ENCODE measurements around the gene HHLA2.
"Not testable (repeated sequence)": the region's sequence is repeated elsewhere in the genome, so short reads cannot be mapped to it uniquely, and the experiment has no call there.

HHLA2 gene

GRCh38 chr3:108296239-108296638 is at the start of gene HHLA2:
TSS of gene HHLA2 (plus strand) at chr3:108296548. CDS start at chr3:108351814, 55,266 bp downstream.
- DNase-seq (ENCODE audit: low read depth), result no peak

GRCh38 chr3:108250626-108251025 is 45.7 kb upstream of the HHLA2 start:
- DNase-seq (ENCODE audit: low read depth), result no peak

GRCh38 chr3:108251265-108251664 is 45.1 kb upstream of the HHLA2 start:
- no peak for DNase-seq (ENCODE audit: low read depth)

DNA sequence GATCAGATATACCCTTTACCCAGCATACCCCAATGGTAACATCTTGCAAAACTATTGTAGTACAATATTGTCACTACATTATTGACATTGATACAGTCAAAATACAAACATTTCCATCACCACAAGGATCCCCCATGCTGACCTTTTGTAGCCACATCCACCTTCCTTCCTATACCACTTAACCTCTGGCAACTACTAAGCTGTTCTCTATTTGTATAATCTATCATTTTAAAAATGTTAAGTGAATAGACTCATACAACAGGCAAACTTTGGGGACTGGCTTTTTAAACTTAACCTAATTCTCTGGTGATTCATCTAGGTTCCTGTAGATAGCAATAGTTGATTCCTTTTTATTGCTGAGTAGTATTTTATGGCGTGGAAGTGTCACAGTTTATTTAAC is 44.5 kb upstream of the HHLA2 start:
- DNase-seq (ENCODE audit: low read depth), result no peak

GRCh38 chr3:108255131-108255530 is 41.2 kb upstream of the HHLA2 start:
- no peak for DNase-seq (ENCODE audit: low read depth)

DNA sequence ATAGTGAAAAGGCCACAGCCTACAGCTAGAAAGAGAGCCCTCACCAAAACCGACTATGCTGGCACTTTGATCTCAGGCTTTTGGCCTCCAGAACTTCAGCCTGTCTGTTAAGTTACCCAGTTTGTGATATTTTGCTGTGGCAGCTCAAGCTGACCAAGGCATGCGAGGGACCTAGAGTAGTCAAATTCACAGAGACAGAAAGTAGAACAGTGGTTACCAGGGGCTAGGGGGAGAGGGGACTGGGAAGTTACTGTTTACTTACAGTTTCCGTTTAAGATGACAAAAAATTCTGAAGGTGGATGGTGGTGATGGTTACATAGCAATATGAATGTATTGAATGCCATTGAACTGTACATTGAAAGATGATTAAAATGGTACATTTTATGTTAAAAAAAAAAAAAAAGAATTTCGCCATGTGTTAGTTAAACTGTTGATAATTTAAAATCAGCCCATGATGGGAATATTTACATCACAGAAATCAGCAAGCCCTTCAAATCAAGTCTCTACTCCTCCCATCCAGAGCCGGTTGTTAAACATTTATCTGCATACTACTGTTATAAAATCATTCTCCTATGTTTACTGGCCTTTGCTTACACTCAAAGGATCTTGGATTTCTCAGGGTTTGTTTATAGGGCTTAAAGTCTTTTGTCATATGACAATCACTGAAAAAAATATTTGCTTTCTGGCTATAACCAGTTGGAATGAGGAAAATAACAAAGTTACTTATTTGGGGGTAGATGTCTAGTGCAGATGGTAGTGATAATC is 31.6 kb upstream of the HHLA2 start:
- DNase-seq (ENCODE audit: low read depth), result not testable (repeated sequence)

- DNase-seq (ENCODE audit: low read depth), result not testable (repeated sequence)
These were observed 28.1 kb upstream of the HHLA2 start for GRCh38 chr3:108268235-108268634.

GRCh38 chr3:108271626-108272025 is 24.7 kb upstream of the HHLA2 start:
- no peak for DNase-seq (ENCODE audit: low read depth)

- DNase-seq (ENCODE audit: low read depth), result not testable (repeated sequence)
These were observed 17.3 kb upstream of the HHLA2 start for GRCh38 chr3:108279066-108279465.

GRCh38 chr3:108280476-108280875 is 15.9 kb upstream of the HHLA2 start:
- DNase-seq (ENCODE audit: low read depth), result no peak

DNA sequence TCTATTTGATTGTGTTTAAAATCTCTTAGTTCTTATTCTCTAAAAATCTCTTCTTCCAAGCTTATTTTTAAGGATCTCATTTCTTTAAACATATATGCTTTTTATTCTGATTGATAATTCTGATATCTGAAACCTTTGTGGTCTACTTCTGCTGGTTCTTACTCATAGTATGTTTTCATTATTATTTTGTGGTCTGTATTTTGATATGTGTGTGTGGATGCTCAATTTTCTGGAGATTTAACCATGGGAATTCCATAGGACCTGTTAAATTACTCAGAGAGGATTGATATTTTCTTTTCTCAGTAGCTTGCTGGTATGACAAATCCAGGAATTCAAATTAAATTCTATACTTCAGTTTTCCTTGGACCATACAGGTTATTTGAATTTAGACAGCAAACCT is 14.7 kb upstream of the HHLA2 start:
- DNase-seq (ENCODE audit: low read depth), result no peak

DNA sequence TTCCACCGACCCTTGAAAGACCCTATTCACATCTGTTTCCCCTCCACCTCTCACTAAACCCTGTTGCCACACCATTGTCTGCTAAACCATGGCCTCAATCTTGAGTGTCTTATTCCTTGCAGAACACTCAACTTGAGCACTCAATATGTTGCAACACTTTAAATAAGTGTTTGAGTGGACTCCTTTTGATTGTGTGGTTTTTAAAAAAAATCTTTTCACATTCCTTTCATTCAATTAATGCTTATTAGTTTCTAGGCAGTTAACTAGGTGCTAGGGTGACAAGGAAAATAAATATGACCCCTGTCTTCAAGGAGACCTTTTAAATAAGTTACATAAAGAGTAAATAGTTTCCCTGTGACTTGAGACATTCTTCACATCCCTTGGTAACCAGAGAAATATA is 13.3 kb upstream of the HHLA2 start:
- no peak for DNase-seq (ENCODE audit: low read depth)

- DNase-seq (ENCODE audit: low read depth), result no peak
These were observed 12.4 kb upstream of the HHLA2 start for GRCh38 chr3:108283989-108284388.

DNA sequence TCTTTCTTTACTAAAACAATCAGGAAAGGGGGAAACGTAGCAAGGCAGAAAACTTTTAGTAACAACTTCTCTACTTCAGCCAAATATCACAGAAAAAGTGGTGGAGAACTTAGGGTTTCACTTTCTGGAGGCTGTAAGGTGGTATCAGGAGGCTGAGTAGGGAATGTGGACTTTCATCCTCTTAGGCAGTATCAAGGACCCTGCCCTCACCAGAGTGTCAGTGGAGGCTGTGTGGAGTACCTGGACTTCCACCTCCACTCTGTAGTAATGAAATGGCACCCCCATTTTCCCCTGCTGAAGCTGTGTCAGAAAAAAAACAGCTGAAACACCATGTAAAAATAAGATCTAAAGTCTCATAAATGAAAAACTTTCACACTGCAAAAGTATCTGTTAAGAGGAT is 11.2 kb upstream of the HHLA2 start:
- no peak for DNase-seq (ENCODE audit: low read depth)

- DNase-seq (ENCODE audit: low read depth), result no peak
These were observed 9.2 kb upstream of the HHLA2 start for GRCh38 chr3:108287146-108287545.

GRCh38 chr3:108288193-108288592 is 8.2 kb upstream of the HHLA2 start:
- DNase-seq (ENCODE audit: low read depth), result not testable (repeated sequence)

DNA sequence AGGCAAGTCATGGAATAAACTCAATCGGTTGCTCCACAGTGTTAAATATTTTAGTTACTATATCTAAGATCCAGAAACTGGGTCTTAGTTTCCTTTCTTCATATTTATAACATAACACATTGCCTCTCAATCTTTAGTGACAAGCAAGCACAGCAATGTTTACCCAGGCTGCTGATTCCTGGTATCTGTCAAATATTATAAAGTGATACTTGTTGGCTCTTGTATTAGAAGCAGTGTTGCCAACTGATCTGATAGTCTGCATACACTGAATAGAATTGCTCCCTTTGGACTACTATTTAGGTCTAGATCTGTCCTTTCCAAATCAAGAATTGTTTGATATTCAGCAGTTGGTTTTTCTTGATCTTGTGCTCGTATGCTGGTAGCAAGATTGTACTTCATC is 7.2 kb upstream of the HHLA2 start:
- no peak for DNase-seq (ENCODE audit: low read depth)

GRCh38 chr3:108292450-108292849 is 3.9 kb upstream of the HHLA2 start:
- no peak for DNase-seq (ENCODE audit: low read depth)

DNA sequence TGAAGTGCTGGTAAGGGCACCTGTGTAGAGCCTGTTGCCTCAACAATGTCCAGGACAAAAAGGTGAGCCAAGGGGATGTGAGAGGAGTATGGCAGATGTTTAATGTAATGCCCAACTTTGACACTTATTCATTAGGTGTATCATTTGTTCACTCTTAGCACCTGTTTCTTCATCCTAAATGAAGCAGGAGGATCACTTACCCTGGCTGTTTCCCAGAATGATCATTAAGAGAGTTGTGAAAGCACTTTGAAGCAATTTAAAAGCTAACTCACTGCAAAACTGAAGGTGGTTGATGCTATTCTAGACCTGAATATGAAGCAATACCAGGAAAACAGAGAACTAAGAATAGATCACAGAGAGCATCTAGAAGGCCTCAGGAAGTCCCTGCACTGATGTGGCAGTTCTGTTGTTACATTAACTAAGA is 3.4 kb upstream of the HHLA2 start:
- no peak for DNase-seq (ENCODE audit: low read depth)

DNA sequence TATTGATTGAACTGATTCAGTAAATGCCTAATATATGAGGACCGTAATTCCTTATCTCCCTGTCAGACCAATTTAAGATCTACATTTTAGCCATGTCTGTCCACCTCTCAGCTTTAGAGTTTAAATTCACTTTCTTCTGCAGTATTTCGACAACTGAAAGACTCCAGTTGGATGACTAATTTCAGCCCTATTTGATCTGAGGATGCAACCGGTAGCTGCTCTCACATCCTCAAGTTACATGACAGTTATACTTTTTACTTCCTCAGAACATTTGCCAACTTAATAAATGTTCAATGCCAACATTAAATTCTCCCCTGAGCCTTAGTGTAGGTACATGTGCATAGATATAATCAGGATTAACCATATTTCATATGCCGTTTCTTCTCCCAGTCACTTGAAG is 2.5 kb upstream of the HHLA2 start:
- DNase-seq (ENCODE audit: low read depth), result no peak

GRCh38 chr3:108295421-108296175 is 750 bp upstream of the HHLA2 start:
- no peak for DNase-seq (ENCODE audit: low read depth)

DNA sequence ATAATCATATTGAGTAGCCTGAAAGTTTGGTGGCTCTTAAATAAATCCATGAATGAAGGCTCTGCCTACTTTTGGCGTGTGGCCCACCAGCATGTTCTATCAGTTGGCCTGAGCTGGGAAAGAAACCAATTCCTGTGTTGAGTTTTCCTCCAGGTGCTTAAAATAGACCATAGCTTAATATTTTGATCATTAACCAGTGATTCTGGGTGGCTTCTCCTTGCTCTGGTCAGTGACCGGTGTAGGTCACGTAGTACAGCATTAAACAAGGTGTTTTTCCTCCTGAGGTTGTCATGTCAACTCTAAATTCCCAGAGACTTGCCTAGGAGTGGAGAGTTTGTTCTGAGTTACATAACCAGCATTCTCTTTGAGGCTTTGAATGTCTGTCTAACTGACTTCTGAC is 1.3 kb downstream of the HHLA2 start:
- no peak for DNase-seq (ENCODE audit: low read depth)

- no peak for DNase-seq (ENCODE audit: low read depth)
These were observed 1.7 kb downstream of the HHLA2 start for GRCh38 chr3:108298056-108298455.

Data from stimulated activated CD8-positive, alpha-beta memory T cell treated with anti-CD3 and anti-CD28 coated beads, Interleukin-12 subunit alpha, Interleukin-12 subunit beta, amount 100 ng/mL, for 4 hours (primary cell).